Upper lobe of left lung (tissue), 4 donors: ENCODE measurements around the gene SPATA33.

Experiments
- CTCF ChIP-seq, 6 experiments: fragments of 450-650 bp in 4 of 6; fragments of 200-600 bp in 2 of 6; sonication (generic) in 2 of 6; IDR thresholded peaks; one replicate each; pipeline ENCODE4 v1.5.1; 2016 to 2019; ENCODE audit warnings: antibody characterized with exemption in 6 of 6
- EP300 ChIP-seq, 4 donors: sonication (generic); formaldehyde crosslinking; IDR thresholded peaks; one replicate each; pipeline ENCODE4 v1.5.1; 2017; ENCODE audit warnings: antibody characterized with exemption in 4 of 4, control low read depth in 2 of 4
- POLR2A ChIP-seq, 4 donors: fragments of 450-650 bp; IDR thresholded peaks; one replicate each; pipeline ENCODE4 v1.5.1; 2016 to 2017; ENCODE audit warnings: antibody characterized with exemption in 4 of 4, mild to moderate bottlenecking in 2 of 4
- POLR2AphosphoS5 ChIP-seq, 2 donors: sonication (generic); formaldehyde crosslinking; IDR thresholded peaks; one replicate each; pipeline ENCODE4 v1.5.1; 2017; ENCODE audit warnings: antibody characterized with exemption in 2 of 2

DNA sequence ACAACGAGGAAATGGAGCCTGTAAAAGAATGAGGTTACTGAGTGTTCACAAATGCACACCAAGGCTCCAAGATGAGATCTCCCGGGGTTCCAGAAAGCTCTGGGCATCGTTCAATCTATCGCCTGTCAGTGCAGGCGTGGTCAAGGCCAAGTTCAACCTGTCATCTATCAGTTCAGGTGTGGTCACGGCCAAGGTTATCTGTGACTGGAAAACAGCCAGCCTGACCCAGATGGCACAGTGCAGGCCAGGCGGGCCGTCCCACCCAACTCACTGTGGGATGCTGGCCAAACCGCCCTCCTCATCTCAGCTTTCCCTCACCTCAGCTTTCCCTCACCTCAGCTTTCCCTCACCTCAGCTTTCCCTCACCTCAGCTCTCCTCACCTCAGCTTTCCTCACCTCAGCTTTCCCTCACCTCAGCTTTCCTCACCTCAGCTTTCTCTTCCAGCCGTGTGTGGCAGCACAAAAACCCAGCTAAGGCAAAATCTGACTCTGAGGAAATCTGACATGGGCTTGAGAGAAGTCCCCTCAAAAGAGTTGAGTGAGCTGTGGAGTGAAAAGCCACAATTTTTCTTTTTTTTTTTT, 2.5 kb upstream of the SPATA33 start:
- TF ChIP-seq POLR2A (IDR thresholded peaks at IDR 0.05) (no peak), CTCF (IDR thresholded peaks at IDR 0.05) (no peak), EP300 (IDR thresholded peaks at IDR 0.05) (no peak), POLR2AphosphoS5 (IDR thresholded peaks at IDR 0.05) (no peak)
